Activated T-cell treated with anti-CD3 and anti-CD28 coated beads, Interleukin-2, amount 50 U/mL, for 72 hours (primary cell): ENCODE data around the gene EFTUD2. TPM values are rescaled to one million over a fixed set of nuclear protein-coding genes. Genes with fewer than 3 reads are reported as not detected.

Experiments
- ATAC-seq, 2 donors: fragments of 150-1000 bp; cut with Tn5 transposase; replicated peaks in 1 of 2; 2 replicates each; pipeline ENCODE4 v1.10.0; 2021; ENCODE audit warnings: moderate library complexity in 2 of 2, mild to moderate bottlenecking in 1 of 2
- DNase-seq, 2 donors: peaks; one replicate each; pipeline ENCODE4 v3.0.0; 2021 to 2022; ENCODE audit warnings: mixed read lengths in 1 of 2
- H3K27ac Mint-ChIP-seq: one replicate; pipeline ENCODE4 v1.8.0; 2022; ENCODE audit warnings: mild to moderate bottlenecking, moderate library complexity, mixed read lengths
- H3K27me3 Mint-ChIP-seq: one replicate; pipeline ENCODE4 v1.8.0; 2022; ENCODE audit warnings: low read depth, mixed read lengths
- H3K36me3 Mint-ChIP-seq, 2 donors: one replicate each; pipeline ENCODE4 v1.8.0; 2022; ENCODE audit warnings: mixed read lengths in 2 of 2, mild to moderate bottlenecking in 1 of 2; ENCODE audit not compliant: insufficient read depth in 2 of 2
- H3K4me1 Mint-ChIP-seq: one replicate; pipeline ENCODE4 v1.8.0; 2022; ENCODE audit warnings: low read depth, mixed read lengths
- H3K4me3 Mint-ChIP-seq, 2 donors: one replicate each; pipeline ENCODE4 v1.8.0; 2022; ENCODE audit warnings: mild to moderate bottlenecking in 2 of 2, mixed read lengths in 2 of 2, moderate library complexity in 2 of 2
- H3K9me3 Mint-ChIP-seq, 2 donors: one replicate each; pipeline ENCODE4 v1.8.0; 2022; ENCODE audit warnings: mixed read lengths in 2 of 2
- total RNA-seq, 2 donors: library from RNA; stranded (reverse); gene quantifications; one replicate each; pipeline ENCODE4 v1.2.3, GENCODE V29; 2022

The EFTUD2 gene
- total RNA-seq, 2 donors from 2014 or later: 123 to 132 TPM

DNA sequence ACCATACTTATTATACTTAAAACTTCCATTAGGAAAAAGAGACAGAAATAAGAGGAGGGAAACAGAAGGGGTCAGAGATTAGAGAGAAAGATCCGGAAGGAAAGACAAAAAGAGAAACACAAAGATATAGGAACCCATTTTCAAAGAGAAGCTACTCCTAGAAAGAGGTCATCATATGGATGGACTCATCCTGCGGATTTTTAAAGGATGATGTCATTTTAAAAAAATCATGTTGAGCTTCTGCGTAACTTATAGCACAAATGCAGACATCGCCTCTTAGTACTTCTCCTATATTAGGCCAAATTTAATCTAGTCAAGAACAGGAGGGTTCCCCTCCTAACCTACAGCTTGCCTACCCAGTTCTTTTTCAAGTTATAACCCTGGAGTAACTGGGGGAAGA, 18.1 kb downstream of the EFTUD2 start:
- no peak overlapping the region for H3K4me3 Mint-ChIP-seq
- no peaks in the 10 kb centered on the region for H3K9me3 Mint-ChIP-seq
- H3K27me3 Mint-ChIP-seq: no peaks in the 10 kb centered on the region
- H3K4me1 Mint-ChIP-seq: no peaks in the 10 kb centered on the region
- H3K36me3 Mint-ChIP-seq: peaks cover 7 to 26% of the 10 kb centered on the region in 2 donors
- no peak for ATAC-seq
- DNase-seq: no peak
- no peak overlapping the region for H3K27ac Mint-ChIP-seq

DNA sequence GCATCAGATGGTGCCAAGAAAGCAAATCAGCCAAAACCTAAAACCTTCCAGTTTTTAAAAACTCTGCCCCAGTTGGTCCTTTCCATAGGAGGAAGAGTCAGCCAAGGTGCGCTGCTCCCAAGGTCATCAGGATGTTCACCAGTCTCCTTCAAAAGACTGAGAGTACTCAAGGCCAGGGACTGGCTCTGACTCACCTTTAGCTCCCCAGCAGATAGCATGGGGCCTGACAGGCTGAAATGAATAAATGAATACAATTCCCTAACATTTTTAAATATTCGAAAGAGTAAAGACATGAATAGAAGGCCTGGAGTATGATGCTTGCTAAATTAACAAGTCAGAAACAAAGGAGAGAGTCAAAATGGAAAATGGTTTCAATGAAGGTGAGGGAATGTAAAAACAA, 19.2 kb downstream of the EFTUD2 start:
- Mint-ChIP-seq H3K27me3 (no peaks in the 10 kb centered on the region), H3K9me3 (no peaks in the 10 kb centered on the region), H3K36me3 (peaks cover 7 to 26% of the 10 kb centered on the region in 2 donors), H3K27ac (no peak overlapping the region), H3K4me1 (no peaks in the 10 kb centered on the region), H3K4me3 (no peak overlapping the region)
- DNase-seq: no peak
- ATAC-seq: no peak

- Mint-ChIP-seq H3K9me3 (no peaks in the 10 kb centered on the region), H3K27ac (no peak overlapping the region), H3K4me3 (no peak overlapping the region), H3K36me3 (peaks cover 4 to 23% of the 10 kb centered on the region in 2 donors), H3K4me1 (no peaks in the 10 kb centered on the region), H3K27me3 (no peaks in the 10 kb centered on the region)
- ATAC-seq (no peak), DNase-seq (no peak)
Measured at GRCh38 chr17:44879376-44879775, 19.9 kb downstream of the EFTUD2 start.

- H3K4me1 Mint-ChIP-seq: no peaks in the 10 kb centered on the region
- peak; percentile 18 to 21 for DNase-seq
- H3K27me3 Mint-ChIP-seq: no peaks in the 10 kb centered on the region
- no peak overlapping the region for H3K4me3 Mint-ChIP-seq
- peaks cover 4 to 26% of the 10 kb centered on the region in 2 donors for H3K36me3 Mint-ChIP-seq
- no peaks in the 10 kb centered on the region for H3K9me3 Mint-ChIP-seq
- ATAC-seq: no peak
- H3K27ac Mint-ChIP-seq: no peak overlapping the region
Measured at GRCh38 chr17:44878627-44879221, 20.5 kb downstream of the EFTUD2 start.

- Mint-ChIP-seq H3K4me3 (no peak overlapping the region), H3K36me3 (peaks cover 0 to 14% of the 10 kb centered on the region in 2 donors), H3K9me3 (no peaks in the 10 kb centered on the region), H3K4me1 (no peaks in the 10 kb centered on the region), H3K27me3 (no peaks in the 10 kb centered on the region), H3K27ac (no peak overlapping the region)
- DNase-seq: no peak
- ATAC-seq: no peak
Measured at GRCh38 chr17:44877121-44877520, 22.1 kb downstream of the EFTUD2 start.

DNA sequence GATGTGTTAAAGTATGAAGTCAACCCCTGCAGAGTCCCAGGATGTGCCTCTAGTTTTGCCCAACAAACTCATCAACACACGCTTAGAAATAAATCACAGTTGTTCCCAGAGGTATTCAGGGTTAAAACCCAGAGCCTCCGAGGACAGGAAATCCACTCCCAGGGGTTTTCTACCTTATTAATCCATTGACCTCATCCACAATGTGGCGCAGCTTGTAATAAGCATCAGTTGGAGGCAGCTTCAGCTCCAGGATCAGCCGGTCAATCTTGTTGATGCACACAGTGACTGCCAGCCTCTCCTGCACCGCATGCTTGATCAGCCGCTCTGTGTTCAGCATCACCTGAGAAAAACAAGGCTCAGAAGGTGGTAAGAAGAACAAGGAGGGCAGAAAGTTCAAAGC, 23.5 kb downstream of the EFTUD2 start:
- Mint-ChIP-seq H3K27ac (no peak overlapping the region), H3K4me3 (no peak overlapping the region), H3K9me3 (no peaks in the 10 kb centered on the region), H3K4me1 (no peaks in the 10 kb centered on the region), H3K27me3 (no peaks in the 10 kb centered on the region), H3K36me3 (peaks cover 2 to 13% of the 10 kb centered on the region in 2 donors)
- ATAC-seq: no peak
- no peak for DNase-seq

DNA sequence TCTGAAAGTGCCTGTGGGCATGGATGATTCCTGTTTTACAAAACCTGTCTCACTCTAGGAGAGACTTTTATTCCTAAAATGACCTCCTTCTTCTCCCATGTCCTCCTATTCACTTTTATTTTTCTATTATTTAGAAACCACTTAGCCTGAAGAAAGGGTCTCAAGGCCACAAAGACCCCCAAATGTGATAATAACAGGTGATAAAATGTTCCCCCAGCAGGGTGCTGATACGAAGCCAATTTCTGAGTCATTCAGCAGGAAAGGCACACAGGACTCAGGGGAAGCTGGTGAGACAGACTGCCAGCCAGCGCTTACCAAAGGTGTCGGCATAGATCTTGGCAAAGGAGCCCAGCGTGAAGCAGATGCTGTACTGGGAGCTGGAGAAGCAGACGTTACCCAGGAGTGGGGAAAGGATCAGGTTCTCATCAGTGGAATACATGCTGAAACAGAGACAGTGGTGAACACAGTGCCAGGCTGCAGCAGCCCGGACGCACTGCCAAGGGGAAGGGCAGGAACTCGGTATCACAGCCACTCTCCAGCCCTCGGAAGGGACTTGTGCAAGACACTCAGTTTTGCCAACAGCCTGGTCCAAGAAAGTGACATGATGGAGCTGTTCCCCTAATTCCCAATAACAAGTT, 27.0 kb downstream of the EFTUD2 start:
- peaks cover 2 to 16% of the 10 kb centered on the region in 2 donors for H3K36me3 Mint-ChIP-seq
- DNase-seq (no peak), ATAC-seq (no peak)
- peak overlapping the region; percentile 43 for H3K27ac Mint-ChIP-seq
- H3K27me3 Mint-ChIP-seq: no peaks in the 10 kb centered on the region
- H3K9me3 Mint-ChIP-seq: no peaks in the 10 kb centered on the region
- H3K4me1 Mint-ChIP-seq: no peaks in the 10 kb centered on the region
- no peak overlapping the region for H3K4me3 Mint-ChIP-seq

DNA sequence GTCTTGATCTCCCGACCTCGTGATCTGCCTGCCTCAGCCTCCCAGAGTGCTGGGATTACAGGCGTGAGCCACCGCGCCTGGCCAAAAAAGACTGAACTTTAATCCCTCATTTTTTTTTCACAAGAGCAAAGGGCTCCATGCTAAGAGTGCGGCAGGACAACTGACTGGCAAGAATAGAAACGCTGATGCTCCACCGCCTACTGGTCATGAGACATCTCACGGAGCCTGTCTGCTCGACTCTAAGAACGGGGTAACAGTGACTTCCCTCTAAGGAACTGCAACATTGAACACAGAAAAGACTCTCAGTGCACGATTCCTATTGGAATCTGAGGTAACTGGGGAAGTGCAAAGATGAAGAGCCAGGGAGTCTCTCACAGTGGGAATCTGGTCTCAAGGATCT, 27.7 kb downstream of the EFTUD2 start:
- DNase-seq: no peak
- Mint-ChIP-seq H3K9me3 (no peaks in the 10 kb centered on the region), H3K4me1 (no peaks in the 10 kb centered on the region), H3K36me3 (peaks cover 2 to 12% of the 10 kb centered on the region in 2 donors), H3K27me3 (no peaks in the 10 kb centered on the region), H3K27ac (no peak overlapping the region), H3K4me3 (no peak overlapping the region)
- no peak for ATAC-seq

DNA sequence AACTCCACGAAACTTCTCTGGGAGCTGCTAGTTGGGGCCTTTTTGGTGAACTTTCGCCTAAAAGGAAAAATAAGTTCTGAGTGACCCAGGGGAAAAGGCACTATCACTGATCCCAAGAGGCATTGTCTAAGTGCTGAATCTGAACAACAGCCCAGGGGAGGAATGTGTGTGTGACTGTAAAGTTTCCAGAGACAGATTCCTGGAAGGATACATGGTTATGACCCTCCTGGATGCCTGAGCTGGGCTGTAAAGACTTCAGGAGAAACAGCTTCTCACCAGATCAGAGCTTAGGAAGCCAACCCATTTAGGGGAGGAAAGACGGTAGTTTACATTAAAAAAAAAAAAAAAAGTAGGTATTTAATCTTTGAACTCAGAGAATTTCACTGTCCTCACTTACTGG, 31.4 kb downstream of the EFTUD2 start:
- no peaks in the 10 kb centered on the region for H3K4me1 Mint-ChIP-seq
- H3K27me3 Mint-ChIP-seq: no peaks in the 10 kb centered on the region
- no peak for ATAC-seq
- no peak for DNase-seq
- H3K9me3 Mint-ChIP-seq: no peaks in the 10 kb centered on the region
- H3K36me3 Mint-ChIP-seq: peaks cover 3 to 9% of the 10 kb centered on the region in 2 donors
- no peak overlapping the region for H3K4me3 Mint-ChIP-seq
- H3K27ac Mint-ChIP-seq: no peak overlapping the region

DNA sequence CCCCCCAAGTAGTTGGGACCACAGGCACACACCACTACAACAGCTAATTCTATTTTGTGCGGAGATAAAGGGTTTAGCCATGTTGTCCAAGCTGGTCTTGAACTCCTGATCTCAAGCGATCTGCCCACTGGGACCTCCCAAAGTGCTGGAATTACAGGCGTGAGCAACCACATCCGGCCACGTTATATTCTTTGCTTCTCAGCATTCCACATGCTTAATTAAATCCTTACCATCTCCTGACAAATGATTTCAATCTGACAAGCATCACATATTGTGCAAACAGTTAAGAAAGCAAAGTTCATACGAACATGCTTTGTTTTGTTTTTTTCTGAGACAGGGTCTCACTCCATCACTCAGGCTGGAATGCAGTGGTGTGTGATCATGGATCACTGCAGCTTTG, 33.3 kb downstream of the EFTUD2 start:
- H3K4me3 Mint-ChIP-seq: no peak overlapping the region
- H3K9me3 Mint-ChIP-seq: no peaks in the 10 kb centered on the region
- no peaks in the 10 kb centered on the region for H3K27me3 Mint-ChIP-seq
- no peak overlapping the region for H3K27ac Mint-ChIP-seq
- DNase-seq: no peak
- H3K4me1 Mint-ChIP-seq: no peaks in the 10 kb centered on the region
- no peak for ATAC-seq
- H3K36me3 Mint-ChIP-seq: peaks cover 3 to 16% of the 10 kb centered on the region in 2 donors

DNA sequence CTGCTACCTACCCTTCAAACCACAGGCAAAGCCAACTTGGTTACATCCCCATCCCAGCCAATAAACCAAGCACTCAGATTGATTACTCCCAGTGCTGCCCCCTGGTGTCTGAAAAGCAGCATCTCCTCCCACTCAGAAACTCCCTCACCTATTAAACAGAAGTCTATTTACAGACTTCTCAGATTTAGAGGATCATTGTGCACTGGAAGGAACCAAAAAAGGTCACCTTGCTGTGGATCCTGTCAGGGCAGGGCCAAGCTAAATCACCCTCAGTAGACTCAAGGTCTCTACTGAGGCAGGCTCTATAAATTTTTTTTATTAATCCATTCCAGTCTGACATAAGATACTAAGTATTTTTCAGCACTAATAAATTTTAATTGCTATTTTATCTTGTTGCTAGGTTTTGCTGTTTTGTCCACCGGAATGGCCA, 34.0 kb downstream of the EFTUD2 start:
- Mint-ChIP-seq H3K4me3 (no peak overlapping the region), H3K27me3 (no peaks in the 10 kb centered on the region), H3K9me3 (no peaks in the 10 kb centered on the region), H3K27ac (peak overlapping the region; percentile 28), H3K4me1 (no peaks in the 10 kb centered on the region), H3K36me3 (peaks cover 3 to 16% of the 10 kb centered on the region in 2 donors)
- ATAC-seq (peak; percentile 51 to 59), DNase-seq (peak; percentile 70 to 74)

DNA sequence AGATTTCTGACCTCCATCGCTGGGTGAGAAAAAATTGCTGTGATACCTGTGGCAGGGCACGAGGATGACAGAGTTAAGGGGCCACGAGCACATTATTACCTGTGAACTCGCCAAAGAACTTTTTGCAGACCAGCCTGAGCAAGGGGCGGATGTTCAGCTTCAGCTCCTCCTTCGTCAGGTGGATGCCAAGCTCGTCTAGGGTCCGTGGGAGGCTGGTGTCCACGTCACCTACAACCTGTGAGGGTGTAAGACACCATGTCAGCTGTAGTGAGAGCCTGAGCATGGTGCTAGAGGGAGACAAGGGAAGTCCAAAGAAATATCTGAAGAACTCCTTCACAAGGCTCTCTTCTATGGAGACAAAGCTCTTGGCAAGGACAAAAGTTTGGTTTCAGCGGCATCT, 34.4 kb downstream of the EFTUD2 start:
- no peaks in the 10 kb centered on the region for H3K4me1 Mint-ChIP-seq
- H3K27ac Mint-ChIP-seq: no peak overlapping the region
- DNase-seq (no peak), ATAC-seq (peak; percentile 21 to 24)
- no peaks in the 10 kb centered on the region for H3K27me3 Mint-ChIP-seq
- no peak overlapping the region for H3K4me3 Mint-ChIP-seq
- no peaks in the 10 kb centered on the region for H3K9me3 Mint-ChIP-seq
- H3K36me3 Mint-ChIP-seq: peaks cover 3 to 18% of the 10 kb centered on the region in 2 donors

DNA sequence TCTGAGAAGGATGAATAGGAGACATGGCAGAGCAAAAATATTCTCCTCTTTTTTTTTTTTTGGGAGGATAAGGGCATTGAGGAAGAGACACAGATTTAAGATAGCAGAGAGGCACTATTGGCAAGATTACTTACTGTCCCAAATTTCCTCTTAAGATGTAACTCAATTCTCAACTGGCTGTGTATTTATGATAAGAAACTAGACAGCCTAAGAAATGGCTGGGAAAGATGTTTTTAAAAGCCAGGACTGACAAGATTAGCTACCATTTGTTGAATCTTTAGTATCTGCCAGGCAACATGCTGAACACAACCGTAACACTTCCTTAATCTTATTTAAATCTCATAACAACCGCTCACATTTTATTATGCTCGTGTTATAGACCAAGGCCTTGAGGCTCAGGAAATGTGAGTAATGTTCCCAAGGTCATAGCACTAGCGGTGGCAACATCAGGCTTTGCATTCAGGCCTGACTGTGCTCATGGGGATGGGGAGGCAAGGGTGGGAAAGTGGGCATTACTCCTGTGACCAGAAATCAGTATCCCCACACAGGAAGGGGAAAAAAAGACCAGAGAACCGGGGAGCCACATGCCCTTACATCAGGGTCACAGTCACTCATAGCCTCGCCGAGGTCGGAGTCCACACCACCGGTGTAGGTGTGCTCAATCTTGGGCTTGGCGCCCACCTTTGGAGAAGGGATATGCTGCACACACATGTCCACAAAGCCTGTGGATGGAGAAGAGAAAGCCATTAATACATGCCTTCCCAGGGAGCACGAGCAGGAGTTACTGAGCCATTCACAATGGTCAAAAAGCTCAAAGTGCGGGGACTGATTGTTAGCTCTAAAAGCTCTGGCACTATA, 36.0 kb downstream of the EFTUD2 start:
- H3K4me3 Mint-ChIP-seq: no peak overlapping the region
- no peak for ATAC-seq

More for the DNA sequence above, 36.0 kb downstream of the EFTUD2 start:
- Mint-ChIP-seq H3K36me3 (peaks cover 4 to 14% of the 10 kb centered on the region in 2 donors), H3K4me1 (no peaks in the 10 kb centered on the region), H3K27ac (no peak overlapping the region), H3K27me3 (no peaks in the 10 kb centered on the region), H3K9me3 (no peaks in the 10 kb centered on the region)
- DNase-seq: no peak
